GM12892 (cell line): ENCODE results near the gene TNXB.

Experiments used
- POLR2A ChIP-seq: IDR thresholded peaks from 2 replicates; pipeline ENCODE4 v1.6.1; 2011; ENCODE audit warnings: low read depth, low read length, control low read depth
- POLR2AphosphoS5 ChIP-seq: IDR thresholded peaks from 2 replicates; pipeline ENCODE4 v1.6.1; 2011; ENCODE audit warnings: low read depth, low read length, control low read depth

GRCh38 chr6:32158052-32158451 is 48.9 kb upstream of the TNXB start:
- TF ChIP-seq POLR2A = no peak
- no peak for TF ChIP-seq POLR2AphosphoS5
